H1 (cell line): ENCODE measurements around the gene YAP1. TPM values are rescaled to one million over a fixed set of nuclear protein-coding genes. Genes with fewer than 3 reads are reported as not detected.

Experiments used
- BRCA1 ChIP-seq: IDR thresholded peaks from 2 replicates; pipeline ENCODE4 v1.6.1; 2012; ENCODE audit warnings: low read depth, low read length, improper control_type of control experiment
- SIX5 ChIP-seq: IDR thresholded peaks from 2 replicates; pipeline ENCODE4 v1.6.1; 2011; ENCODE audit warnings: mild to moderate bottlenecking, low read depth, low read length
- polyA plus RNA-seq, 7 experiments: library from polyadenylated mRNA; depleted of rRNA in 3 of 7; stranded (reverse) in 5 of 7; unstranded in 2 of 7; fragments of >200 nt in 5 of 7; fragments of 200-250 nt in 2 of 7; gene quantifications; 1 replicate in 5 of 7; 2 replicates in 1 of 7; 4 replicates in 1 of 7; pipeline versions ENCODE4 v1.2.1 to v1.2.3, GENCODE V29; 2011 to 2013; ENCODE audit warnings: missing spikeins in 2 of 7, mixed read lengths in 2 of 7
- total RNA-seq: library from RNA; stranded (reverse); fragmentation: NEBNext Ultra II Directional; extraction: Animal tissue kit (Norgen Biotek cat#: 25700); gene quantifications from 2 replicates; pipeline ENCODE4 v1.2.1, GENCODE V29; 2021

The YAP1 gene
- total and polyA plus RNA-seq, 2 of the 8 experiments (the other 6 are each of a cell fraction or from before 2014, with no cell fraction given): 62.0 to 108 TPM

- TF ChIP-seq SIX5: no peak
- TF ChIP-seq BRCA1: no peak
These were observed 110.7 kb downstream of the YAP1 start (continued) for GRCh38 chr11:102220728-102221467.
